ENCODE measurements around the gene LENEP.
"Not testable (repeated sequence)": the region's sequence is repeated elsewhere in the genome, so short reads cannot be mapped to it uniquely, and the experiment has no call there.

- peak; percentile 63 for TF ChIP-seq CTCF (conservative IDR thresholded peaks at IDR 0.05; ENCODE audit: low read length)
- not testable (repeated sequence) for TF ChIP-seq EZH2phosphoT487 (IDR thresholded peaks at IDR 0.05; ENCODE audit: borderline replicate concordance, low read depth, low read length)
Observed at GRCh38 chr1:154995301-154995983, 2.1 kb downstream of the LENEP start.
